ENCODE measurements around the gene CAMKK2.
"Not testable (repeated sequence)": the region's sequence is repeated elsewhere in the genome, so short reads cannot be mapped to it uniquely, and the experiment has no call there.

GRCh38 chr12:121201140-121201539, 95.4 kb downstream of the CAMKK2 start:
- TF ChIP-seq CGGBP1 (CRISPR knock-in tag; IDR thresholded peaks at IDR 0.05); POLR2AphosphoS5 (IDR thresholded peaks at IDR 0.05; ENCODE audit: control insufficient read depth, insufficient read depth, low read depth, low read length): not testable (repeated sequence)

All from K562 (cell line).